GM21529 (cell line): Measurements from ENCODE around the gene KCNC3.

Experiments used
- ATAC-seq: cut with Tn5 transposase; IDR thresholded peaks from one replicate; pipeline ENCODE4 v1.9.1; 2021; ENCODE audit not compliant: unreplicated experiment

KCNC3 gene

DNA sequence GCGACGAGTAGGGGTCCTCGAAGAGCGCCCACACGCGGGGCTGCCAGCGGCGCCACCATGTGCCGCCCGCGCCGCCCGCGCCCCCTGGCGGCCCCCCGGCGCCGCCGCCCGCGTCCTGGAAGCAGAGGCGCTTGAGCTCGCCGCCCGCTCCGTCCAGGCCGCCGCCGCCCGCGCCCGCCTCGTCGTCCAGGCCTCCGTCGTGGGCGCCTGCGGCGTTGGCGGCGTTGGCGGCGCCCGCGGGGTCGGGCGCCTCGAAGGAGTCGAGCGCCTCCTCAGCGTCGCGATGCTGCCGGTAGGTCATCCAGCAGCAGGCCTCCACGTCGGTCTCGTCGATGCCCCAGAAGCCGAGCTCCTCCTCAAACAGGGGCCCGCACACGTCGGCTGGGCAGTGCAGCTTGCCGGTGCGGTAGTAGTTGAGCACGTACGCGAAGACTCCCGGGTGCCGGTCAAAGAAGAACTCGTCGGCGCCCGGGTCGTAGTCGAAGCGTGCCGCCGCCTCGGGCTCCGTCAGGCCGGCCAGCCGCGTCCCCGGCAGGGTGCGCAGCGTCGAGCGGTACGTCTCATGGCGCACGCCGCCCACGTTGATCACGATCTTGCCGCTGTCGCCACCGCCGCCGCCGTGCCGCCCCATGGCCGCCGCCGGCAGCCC, 829 bp downstream of the KCNC3 start:
- no peak for ATAC-seq

DNA sequence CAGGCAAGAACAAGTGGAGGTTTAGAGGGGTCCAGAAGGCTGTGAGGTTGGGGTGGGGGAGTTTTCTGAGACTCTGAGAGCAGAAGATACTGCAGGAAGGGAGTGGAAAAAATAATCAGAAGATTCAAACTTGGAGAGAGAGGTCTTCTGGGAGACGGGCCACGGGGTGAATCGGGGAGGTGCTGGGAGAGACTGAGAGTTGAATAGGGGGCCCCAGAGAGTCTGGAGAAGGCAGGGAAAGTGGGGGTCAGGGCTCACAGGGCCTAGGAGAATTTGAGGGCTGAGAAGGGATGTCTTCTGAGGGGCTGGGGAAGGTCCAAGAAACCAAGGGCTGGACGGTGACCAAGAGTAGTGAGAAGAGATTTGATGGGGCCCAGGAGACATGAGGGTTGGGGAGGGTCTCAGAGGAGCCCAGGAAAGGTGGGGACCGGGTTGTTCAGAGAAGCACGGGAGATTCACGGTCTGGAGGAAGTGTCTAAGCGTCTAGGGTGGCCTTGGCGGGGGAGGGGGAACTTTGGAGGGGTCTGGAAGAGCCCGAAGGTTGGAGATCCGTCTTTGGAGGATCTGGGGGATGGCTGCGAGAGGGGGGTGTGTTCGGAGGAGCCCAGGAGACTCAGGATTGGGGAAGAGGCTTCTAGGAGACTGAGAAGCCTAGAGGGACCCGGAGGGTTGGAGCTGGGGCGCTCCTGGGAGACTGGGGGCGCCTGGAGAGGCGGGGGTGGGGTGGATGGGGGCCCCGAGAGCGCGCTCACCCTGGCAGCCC, 1.5 kb downstream of the KCNC3 start:
- ATAC-seq = no peak

DNA sequence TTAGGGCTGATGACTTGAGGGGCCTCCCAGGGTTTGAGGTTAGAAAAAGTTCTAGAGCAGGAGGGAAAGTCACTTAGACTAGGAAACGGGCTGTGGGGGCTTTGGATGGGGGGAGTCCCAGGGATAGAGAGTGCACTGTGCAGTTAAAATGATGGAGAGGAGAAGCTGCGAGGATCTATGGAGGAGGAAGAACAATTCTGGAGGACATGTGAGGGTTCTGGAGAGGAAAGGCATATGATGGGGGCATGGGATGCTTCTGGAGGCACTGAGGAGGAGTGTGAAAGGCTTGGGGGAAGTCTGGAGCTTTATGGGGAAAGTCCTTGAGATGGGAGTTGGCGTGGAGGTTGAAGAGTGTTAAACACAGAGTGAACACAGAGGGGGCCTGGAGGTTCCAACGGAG, 2.2 kb downstream of the KCNC3 start:
- no peak for ATAC-seq

DNA sequence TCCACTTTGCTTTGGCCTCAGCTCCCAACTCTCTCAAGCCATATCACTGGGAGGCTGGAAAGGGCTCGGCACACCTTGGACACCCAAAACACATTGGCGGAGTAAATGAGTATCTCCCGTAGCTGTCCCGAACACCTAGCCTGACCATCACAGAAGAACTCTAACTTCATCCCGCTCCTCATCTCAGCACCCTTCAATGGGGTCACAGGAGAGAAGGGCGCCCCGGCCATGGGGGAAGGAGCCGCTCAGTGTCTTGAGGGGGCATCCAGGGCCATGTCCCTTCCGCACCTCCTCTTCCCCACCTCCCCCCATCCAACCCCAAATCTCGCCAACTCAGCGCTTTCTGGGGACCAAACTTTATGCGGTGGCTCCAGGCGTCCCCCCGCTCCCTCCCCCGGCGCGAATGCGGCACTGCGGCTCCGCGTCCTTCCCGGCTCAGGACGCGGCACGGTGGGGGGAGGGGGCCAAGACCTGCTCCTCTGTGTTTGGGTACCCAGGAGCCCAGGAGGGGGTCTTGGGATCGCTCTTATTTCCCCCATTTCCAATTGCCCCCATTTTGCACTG, 3.0 kb downstream of the KCNC3 start:
- ATAC-seq = no peak

DNA sequence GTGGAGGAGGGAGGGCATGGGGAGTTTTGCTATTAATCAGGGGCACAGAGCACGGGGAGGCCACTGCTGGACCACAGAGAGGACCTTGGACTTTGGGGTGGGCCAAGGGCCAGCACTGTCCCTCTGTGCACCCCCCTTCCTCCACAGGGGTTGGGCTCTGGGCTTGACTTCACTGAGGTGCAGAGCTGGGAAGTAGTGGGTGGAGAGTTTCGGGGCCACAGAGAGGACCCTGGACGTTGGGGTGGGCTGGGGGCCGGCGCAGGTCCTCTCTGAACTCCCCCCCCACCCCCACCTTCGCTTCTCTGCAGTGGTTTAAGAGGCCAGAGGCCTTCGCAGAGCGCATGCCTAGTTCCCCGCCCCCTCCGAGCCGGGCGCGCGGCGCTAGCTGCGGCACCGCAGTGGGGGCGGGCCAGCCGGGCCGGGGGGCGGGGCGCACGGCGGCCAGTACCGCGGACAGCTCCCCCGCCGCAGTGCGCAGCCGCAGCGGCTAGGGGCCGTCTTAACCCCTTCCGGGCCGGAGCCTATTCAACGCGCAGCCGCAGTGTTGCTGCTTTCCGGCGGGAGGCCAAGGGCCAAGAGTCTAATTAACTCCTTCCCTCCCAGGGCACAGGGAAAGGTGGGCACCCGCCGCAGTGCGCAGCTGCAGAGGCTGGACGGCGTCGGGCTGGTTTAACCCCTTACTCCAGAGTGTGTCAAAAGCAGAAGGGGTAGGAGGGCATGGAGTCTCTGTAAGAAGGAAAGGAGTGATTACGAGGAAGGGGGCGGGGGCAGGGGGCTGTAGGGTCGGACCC, 3.7 kb downstream of the KCNC3 start:
- no peak for ATAC-seq

DNA sequence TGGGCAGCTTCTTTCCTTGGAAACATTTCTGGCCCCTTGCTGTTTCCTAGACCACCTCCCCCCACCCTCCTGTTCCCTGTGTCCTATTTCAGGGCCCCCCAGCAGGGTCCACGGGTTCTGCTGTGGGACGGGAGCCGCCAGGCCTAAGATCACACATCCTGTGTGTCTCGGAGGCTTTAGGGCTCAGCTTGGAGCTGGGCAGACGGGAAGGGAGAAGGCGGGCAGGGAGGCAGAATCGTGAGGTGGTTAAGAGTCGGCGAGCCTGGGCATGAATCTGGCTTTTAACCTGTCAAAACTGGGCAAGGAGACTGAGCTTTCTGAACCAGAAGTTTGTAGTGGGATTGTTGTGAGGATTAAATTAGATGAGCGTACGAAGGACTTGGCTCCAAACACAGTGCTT, 4.8 kb downstream of the KCNC3 start:
- no peak for ATAC-seq

DNA sequence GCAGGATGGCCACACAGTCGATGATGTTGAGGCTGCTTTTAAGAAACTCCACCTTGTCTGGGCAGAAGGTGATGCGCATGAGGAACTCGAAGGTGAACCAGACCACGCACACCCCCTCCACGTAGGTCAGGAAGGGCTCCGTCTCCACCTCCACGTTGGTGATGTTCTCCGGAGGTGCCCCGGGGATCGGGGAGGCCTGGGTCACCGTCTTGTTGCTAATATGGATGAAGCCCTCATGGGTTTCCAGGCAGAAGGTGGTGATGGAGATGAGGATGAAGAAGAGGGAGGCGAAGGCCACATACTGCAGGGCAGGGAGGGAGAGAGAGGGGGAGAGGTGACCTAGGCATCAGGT, 5.4 kb downstream of the KCNC3 start:
- ATAC-seq = no peak

DNA sequence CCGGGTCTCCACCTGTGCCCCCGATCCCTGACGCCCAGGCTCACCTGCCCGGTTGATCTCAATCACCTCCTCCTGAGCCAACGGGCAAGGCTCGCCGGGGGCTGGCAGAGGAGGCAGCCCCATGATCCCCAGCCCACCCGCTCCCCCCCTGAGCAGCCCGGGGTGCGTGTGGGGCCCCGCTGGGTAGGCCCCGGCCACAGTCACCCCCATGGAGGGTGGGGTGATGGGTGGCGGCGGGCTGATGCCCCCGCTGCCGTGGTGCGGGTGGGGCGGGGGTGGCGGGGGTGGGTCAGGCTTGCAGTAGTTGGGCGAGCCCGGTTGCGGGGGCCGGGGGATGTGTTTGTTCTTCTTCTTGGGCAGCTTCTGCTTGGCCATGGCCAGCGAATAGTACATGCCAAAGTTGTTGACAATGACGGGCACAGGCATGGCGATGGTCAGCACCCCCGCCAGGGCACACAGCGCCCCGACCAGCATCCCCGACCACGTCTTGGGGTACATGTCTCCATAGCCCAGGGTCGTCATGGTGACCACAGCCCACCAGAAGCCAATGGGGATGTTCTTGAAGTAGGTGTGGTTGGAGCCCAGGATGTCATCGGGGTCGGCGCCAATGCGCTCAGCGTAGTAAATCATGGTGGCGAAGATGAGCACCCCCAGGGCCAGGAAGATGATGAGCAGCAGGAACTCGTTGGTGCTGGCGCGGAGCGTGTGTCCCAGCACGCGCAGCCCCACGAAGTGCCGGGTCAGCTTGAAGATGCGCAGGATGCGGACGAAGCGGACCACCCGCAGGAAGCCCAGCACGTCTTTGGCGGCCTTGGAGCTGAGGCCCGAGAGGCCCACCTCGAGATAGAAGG, 6.0 kb downstream of the KCNC3 start:
- no peak for ATAC-seq

DNA sequence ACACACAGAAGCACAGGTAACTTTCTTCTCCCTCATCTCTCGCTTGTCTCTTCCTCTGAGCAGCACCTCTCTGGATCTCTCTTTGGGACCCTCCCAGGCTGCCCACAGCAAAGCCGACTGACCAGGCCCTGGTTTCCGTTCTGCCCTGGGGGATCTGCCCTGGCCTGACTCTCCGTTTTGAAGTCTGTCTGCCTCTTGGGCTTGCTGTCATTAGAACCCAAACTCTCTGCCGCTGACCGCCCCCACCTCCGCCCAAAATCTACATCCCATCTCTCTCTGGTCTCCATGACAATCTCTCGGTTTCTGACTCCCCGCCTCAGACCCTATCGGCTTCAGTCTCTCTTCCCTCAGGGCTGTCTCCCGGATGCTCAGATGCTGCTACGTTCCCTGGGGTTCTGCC, 6.9 kb downstream of the KCNC3 start:
- ATAC-seq = no peak

DNA sequence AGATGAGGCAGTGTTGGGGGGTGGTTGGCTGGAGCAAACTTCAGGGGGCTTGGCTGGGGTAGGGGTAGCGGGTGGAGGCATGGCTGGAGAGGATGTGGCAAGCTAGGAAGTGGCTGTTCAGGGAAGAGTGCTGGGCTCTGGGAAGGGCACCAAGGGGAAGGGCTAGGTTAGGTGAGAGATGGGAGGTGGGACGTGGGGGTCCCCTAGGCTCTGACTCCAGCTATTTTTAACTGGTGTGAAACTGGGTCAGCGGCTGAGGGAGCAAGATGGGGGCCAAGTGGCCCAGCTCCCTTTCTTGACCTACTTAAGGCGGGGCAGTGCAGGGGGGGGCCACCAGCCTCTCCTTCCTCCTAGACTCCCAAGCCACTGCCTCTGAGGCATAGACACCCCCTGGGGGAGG, 7.3 kb downstream of the KCNC3 start:
- no peak for ATAC-seq

DNA sequence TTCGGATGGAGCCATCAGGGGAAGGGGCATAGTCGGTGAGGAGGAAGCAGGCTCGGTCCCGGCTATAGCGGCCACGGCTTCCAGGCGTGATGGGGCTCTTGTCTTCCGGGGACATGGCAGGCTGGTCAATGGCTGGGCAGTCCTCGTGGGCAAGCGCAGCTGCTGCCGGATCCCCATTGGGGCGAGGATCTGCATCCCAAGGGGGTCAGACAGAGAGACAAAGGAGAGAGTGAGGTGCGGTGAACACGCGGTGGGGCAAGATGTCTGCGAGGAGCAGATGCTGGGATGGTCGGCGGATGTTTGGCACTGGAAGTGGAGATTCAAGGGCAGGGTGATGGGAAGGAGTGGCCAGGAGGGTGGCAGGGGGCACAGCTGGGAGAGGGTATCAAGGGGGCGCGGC, 8.6 kb downstream of the KCNC3 start:
- no peak for ATAC-seq

DNA sequence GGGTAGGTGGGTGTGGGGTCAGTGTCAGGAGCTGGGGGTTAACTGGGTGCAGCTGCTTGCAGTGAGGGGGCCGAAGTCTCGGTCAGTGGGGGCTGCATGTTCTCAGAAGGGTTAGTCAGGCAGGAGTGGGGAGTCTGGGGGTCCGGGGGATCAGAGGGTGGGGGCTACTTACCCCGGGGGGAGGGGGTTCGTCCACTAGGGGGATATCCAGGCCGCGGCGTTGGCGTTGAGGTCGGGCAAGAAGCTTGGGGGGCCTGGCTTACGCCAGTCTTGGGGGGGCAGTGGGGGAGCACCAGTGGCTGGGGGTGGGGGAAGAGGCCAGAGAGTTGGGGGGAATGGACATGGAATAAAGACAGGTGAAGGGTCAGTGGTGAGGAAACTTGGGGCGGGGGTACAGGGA, 9.1 kb downstream of the KCNC3 start:
- ATAC-seq = no peak

DNA sequence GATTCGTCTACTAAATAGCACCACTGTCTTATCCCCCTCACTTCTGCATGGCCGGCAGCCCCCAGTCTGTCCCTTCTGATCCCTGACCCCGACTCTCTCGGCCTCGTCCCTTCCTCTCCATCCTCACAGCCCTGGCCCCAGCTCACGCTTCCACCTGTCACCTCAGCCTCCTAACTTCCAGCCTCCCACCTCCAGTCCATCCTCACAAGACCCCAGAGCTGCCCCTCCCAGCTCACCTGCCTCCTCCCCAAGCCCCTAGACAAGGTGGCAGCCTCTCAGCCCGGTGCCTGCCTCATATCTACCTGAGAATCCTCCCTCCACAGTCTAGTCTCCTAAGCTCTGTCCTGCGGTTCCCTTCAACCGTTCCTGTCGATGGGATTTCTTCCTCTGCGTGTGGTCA, 10.0 kb downstream of the KCNC3 start:
- no peak for ATAC-seq

DNA sequence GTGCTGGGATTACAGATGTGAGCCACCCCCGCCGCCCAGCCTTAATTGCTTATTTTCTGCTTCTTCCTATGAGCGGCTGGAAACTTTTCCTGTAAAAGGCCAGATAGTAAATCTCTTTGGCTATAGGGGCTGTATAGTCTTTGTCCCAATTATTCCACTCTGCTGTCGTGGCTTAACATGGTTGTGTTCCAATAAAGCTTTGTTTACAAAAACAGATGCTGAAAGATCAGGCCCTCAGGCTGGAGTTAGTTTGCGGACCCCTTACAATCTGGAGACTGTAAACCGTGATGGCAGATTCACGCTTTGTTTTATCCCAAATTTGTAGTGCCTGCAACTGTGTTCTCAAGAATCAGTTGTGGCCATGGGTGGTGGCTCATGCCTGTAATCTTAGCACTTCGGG, 10.7 kb downstream of the KCNC3 start:
- no peak for ATAC-seq

DNA sequence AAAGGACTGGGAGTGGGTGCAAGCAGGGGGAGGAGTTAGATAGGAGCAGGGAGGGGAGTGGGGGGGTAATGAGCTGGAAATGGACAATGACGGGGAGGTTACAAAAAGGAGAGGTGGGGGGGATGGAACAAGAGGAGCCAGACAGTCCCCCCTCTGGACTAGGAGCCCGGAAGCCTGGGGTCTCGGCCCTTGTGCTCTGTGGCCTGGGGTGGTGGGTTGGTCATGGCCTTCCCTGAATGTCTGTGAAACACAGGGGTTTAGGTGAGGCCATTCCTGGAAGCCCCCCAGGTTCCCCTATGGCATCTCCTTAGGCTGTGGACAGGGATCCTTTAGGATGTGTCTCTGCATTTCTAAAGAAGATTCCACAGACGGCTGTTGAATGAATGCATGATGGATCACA, 12.1 kb downstream of the KCNC3 start:
- no peak for ATAC-seq

DNA sequence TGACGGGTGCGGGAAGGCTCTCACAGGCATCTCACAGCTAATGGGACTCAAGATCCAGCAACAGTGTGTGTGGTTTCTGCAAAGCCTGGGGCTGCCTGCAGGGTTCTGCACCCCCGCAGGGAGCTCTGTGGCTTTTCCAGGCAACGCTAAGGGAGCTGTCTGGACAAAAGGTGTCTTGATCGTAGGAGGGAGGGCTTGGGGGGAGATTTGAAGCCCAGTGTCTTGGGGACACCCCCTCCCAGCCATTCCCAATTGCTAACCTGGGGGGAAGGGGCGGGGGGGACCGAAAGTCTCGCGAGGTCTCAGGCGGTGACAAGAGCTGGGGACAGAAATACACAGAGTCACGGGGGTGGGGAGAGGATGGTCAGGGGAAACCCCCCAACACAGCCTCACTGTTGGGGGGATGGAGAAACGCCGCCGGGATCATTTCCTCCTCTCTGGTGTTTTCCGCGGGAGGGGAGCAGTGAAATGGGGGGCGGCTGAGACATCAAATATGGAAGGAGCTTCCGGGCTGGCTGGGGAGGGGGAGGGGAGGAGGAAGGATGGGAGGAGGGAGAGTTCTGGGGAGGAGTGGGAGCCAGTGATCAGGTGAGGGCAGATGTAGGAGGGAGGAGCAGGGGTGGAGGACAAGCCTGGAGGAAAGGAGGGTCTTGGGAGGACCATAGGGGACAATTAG, 13.3 kb downstream of the KCNC3 start:
- no peak for ATAC-seq

DNA sequence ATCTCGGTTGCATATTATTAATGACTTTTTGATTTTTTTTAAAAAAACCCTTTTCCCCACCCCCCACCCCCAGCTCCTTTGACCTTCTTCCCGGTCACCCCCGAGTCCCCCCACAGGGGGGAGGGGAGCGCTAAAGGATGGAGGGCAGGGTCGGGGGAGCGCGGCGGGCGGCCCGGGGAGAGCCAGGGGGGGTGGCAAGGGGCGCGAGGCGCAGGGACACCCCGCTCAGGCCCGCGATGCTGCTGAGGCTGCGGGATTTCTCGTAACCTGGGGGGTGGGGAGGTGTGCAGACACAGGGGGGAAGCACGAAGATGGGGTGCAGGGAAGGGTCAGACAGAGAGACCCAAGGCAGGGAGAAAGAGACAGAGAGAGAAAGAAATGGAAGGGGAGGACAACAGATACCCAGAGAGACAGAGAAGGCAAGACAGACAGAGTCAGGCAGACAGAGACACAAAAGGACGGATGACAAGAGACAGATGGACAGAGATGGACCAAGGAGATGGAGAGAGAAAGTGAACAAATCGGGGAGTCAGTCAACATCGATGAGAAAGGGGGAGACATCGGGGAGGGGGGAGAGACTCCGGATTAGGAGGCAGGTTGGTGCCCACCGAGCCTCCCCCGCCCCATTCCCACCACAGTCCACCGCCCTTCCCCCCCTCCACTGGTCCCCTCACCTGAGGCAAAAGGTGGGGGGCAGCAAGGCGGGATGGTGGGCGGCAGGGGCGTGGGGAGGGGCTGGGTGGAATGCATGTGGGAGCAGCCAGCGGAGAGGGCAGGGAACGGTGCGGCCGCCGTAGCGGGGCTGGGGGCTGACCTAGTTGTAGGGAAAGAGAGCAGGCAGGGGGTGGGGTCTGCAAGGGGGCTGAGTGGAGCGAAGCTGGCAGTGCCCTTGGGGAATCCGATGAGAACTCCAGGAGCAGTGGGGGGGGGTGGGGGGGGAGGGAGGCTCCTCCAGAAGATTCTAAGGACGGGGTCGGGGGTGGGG, 14.2 kb downstream of the KCNC3 start:
- ATAC-seq = no peak

DNA sequence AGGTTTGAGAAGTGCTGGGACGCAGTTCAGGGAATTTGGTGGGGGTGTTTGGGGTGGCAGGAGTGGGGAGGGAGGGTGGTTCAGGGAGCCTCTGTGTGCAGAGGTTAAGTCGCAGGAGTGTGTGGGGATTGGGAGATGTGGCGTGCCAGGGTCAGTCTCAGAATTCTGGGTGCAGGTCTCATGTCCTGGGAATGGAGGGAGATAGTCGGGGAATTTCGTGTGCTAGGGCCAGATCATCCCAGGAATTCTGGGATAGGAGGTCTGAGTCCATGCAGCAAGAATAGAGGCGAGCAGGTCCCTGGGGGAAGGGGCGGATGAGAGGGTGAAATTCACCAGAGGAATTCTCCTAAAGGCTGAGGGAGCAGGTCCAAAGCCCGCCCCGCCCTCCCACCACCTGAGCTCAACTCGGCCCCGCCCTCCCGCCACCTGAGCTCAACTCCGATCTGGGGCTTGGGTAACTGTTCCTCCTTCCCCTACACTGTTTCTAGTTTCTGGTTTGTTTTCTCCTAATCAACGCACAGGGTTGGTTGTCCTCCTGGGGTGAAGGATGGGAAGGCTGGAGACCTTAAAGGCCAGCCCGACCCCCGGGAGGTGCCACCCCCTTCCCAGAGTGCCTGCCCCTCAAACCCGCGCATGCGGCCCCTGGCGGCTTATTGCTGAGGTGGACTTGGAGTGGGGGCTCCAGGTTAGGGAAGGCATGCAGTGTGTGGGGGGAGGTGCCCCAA, 15.2 kb downstream of the KCNC3 start:
- ATAC-seq = no peak
